GM19193 (cell line): ENCODE results near the gene MATCAP1.

ENCODE experiments used
- POLR2A ChIP-seq: IDR thresholded peaks from 4 replicates; pipeline ENCODE4 v1.6.1; 2011; ENCODE audit not compliant: insufficient read depth, insufficient read length; ENCODE audit errors: extremely low read depth

Gene MATCAP1

GRCh38 chr16:67190448-67191399 lies 7.0 kb upstream of the MATCAP1 start:
- TF ChIP-seq POLR2A, result no peak

DNA sequence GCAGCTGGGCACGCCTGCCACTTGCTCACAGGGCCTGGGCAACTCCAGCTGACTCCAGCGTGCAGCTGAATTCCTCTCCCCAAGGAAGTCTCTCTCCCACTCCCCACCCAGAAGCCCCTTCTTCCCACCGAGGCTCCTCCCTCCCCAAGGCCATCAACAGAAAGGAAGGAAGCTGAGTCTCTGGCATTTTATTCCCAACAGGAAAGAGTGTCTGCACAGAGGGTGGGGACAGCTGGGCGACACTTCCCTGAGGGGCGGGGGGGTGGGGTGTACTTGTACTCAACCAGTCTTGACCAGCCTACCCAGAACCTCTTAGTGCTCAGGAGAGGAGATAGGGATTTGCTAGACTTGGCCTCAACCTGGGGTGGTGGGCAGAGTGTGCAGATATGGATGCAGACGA lies 6.3 kb upstream of the MATCAP1 start, which contains the start of gene EXOC3L1:
EXOC3L1 (minus strand) TSS at position 96 of the 400 bp plus-strand sequence. CDS start 460 bp downstream, outside the sequence.
- no peak for TF ChIP-seq POLR2A

- no peak for TF ChIP-seq POLR2A
These were observed 5.0 kb upstream of the MATCAP1 start for GRCh38 chr16:67188798-67189197.

- no peak for TF ChIP-seq POLR2A
These were observed 4.6 kb upstream of the MATCAP1 start for GRCh38 chr16:67188323-67188722.

GRCh38 chr16:67187175-67187890 lies 3.6 kb upstream of the MATCAP1 start:
- TF ChIP-seq POLR2A, result no peak

DNA sequence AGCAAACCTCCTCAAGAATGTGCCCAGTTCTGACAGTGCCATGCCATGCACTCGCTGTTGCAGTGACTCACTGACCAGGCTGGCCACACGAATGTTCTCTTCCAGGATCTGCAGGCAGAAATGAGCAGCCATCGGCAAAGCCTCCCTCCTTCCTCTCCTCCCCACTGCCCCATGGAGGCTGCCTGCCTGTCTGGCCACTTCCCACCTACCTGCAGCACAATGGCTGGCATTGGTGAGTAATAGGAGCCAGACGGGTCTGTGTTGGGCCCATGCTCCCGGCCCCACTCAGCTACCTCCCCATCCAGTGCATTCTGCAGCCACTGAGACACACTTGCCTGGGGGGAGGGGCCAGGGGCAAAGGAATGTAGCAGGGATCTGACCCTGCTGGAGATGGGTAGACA lies 2.8 kb upstream of the MATCAP1 start:
- TF ChIP-seq POLR2A, result no peak

DNA sequence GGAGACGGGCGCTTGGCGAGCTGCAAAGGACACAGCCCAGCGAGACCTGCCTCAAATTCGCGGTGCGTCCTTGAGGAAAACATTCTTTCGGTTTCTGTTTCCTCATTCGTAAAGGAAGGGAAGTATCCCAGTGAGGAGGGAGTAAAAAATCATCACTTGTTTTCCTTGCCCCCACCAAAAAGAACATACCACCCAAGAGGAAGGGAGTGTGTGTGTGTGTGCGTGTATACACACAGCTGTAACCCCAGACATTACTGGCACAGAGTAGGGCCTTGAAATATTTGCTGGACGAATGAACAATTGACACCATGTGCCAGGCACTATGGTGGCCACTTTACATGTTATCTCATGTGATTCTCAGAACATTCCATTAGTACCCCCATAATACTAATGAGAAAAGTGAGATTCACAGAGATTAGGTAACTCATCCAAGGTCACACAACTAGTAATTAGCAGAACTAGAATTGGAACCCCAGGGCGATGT lies 1.9 kb upstream of the MATCAP1 start:
- TF ChIP-seq POLR2A, result no peak

- TF ChIP-seq POLR2A, result no peak
These were observed 1.4 kb upstream of the MATCAP1 start for GRCh38 chr16:67184995-67185650.

DNA sequence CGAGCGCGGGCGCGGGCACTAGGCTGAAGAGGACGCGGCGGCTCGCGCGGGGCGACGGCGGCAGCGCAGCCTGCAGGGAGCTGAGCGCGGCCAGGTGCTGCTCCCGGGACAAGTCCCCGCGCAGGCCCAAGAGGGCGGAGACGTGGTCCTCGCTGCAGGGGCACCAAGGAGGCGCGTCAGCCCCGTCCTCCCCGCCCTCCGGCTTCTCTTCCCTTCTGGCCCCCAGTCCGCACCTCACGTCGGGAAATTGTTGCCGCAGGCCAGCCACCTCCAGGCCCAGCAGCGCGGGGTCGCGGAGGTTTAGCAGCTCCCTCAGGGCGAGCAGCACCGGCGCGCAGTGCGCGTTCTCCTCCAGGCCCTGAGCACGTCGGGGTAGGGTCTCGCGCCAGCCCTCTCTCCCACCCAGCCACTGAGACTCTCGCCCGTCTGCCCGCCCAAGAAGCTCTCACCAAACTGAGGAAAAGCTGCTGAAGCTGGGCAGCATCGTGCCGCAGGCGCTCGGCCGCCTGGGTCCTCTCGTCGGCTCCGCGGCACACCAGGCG lies 761 bp upstream of the MATCAP1 start:
- TF ChIP-seq POLR2A, result no peak

DNA sequence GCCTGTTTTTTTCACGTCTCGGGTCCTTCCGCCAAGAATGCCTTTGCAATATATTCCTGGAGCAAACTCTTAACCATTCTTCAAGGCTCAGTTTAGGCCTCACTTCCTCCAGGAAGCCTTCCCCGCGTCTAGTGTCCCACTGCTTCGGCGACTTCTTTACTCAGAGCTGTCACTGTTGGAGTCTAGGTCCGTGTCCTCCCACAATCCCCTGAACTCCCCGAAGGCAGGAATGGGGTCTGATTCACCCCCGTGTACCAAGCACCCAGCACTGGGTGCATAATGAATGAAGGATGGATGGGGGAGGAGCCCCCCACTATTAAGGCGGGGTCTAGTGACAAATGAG lies 508 bp downstream of the MATCAP1 start:
- TF ChIP-seq POLR2A, result peak; percentile 51

DNA sequence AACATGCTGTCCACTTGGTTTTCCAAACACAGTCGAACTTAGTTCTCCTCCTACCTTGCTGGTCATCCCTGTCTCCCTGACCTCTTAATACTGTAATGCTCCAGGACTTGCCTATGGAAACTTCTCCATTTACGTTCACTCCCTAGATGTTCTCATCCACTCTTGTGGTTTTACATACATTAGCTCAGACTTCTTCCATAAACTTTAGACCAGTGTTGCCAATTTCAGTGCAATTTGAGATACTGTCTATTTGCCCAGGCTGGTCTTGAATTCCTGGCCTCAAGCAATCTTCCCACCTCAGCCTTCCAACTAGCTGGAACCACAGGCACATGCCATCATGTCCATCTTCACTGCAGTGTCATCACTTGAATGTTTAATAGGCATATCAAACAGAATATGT lies 1.5 kb downstream of the MATCAP1 start:
- no peak for TF ChIP-seq POLR2A

GRCh38 chr16:67181346-67181745 lies 2.4 kb downstream of the MATCAP1 start:
- TF ChIP-seq POLR2A, result no peak

DNA sequence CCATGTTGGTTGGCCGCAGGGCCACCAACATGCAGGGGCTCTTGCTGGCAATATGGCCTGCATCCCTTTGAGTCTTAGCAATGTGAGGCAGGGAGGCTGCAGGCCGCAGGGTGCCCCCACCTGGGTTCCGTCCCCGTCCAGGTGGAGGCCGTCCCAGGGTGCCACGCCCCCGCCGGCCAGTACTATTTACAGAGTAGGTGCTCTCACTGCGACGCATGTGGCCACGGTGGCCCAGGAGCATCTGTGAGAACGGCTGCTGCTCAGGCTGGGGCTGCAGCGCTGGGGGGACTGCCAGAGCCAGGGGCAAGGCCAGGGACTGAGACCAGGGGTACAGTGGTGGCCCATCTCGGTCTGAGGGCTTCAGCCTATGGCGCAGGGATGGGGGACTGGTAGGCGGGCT lies 3.6 kb downstream of the MATCAP1 start:
- no peak for TF ChIP-seq POLR2A

DNA sequence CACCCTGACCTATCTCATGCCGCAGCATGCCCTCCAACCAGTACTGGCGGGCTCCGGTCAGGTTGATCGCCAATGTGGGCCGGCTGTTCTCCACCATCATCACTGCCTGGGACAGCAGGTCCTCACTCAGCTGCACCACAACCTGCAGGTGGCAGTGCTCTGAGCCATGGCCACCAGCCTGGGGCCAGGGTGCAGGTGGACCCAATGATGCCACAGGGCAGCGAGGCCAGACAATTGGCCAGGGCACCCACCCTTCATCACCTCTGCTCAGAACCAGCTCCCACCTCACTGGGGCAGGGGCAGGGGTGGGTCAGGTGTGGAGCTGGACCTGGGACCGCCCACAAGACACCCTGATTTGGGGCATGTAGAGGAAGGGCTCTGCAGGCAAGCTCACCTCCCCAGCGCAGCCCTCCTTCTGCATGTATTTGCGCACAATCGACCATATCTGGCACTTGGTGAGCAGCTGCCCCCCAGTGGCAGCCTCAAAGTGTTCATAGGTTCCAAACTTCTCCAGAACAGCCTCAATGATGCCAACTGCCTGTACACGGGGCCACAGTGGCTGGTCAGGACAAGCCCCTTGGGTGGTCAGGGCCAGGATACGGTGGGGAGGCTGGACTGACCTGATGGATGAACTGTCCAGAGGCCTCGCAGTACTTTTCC lies 4.2 kb downstream of the MATCAP1 start:
- TF ChIP-seq POLR2A, result no peak
